AG09319 (cell line): ENCODE measurements around the gene HPCAL1.

Experiments
- DNase-seq: peaks from one replicate; pipeline ENCODE4 v3.0.0-alpha.2; 2010; ENCODE audit warnings: low read depth; ENCODE audit errors: extremely low read depth
- TF ChIP-seq, protein P1 (sequence below): IDR thresholded peaks from 2 replicates; pipeline ENCODE4 v1.5.1; 2011; ENCODE audit warnings: low read depth, mild to moderate bottlenecking, inconsistent platforms, low read length, moderate library complexity

The HPCAL1 gene

GRCh38 chr2:10306901-10307463 lies 4.3 kb downstream of the HPCAL1 start:
- no peak for DNase-seq
- TF ChIP-seq, protein P1, sequence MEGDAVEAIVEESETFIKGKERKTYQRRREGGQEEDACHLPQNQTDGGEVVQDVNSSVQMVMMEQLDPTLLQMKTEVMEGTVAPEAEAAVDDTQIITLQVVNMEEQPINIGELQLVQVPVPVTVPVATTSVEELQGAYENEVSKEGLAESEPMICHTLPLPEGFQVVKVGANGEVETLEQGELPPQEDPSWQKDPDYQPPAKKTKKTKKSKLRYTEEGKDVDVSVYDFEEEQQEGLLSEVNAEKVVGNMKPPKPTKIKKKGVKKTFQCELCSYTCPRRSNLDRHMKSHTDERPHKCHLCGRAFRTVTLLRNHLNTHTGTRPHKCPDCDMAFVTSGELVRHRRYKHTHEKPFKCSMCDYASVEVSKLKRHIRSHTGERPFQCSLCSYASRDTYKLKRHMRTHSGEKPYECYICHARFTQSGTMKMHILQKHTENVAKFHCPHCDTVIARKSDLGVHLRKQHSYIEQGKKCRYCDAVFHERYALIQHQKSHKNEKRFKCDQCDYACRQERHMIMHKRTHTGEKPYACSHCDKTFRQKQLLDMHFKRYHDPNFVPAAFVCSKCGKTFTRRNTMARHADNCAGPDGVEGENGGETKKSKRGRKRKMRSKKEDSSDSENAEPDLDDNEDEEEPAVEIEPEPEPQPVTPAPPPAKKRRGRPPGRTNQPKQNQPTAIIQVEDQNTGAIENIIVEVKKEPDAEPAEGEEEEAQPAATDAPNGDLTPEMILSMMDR, result no peak

DNA sequence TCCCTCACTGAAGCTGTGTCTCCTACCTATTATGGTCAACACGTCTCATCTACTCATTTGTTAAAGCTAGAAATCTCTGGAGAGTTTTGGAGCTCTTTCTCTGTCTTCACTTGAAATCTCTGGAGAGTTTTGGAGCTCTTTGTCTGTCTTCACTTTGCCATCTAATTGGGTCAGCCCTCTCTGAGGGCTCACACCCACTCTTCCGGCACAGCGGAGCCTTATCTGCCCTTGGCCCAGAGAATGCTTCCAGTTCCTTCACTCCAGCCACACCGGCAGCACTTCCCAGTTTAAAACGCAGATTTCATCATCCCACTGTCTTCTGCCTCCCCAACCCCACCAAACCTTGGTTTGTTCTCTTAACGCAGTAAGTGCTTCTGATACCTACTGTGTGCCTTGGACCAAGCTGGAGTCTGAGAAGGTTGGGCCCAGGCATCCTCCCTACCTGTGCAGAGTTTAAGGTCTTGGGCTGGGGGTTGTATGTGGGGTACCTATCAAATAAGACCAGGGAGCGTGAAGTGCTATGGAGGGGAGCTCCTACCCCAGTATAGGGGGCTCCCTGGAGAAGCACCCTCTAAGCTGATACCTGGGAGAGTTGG lies 5.0 kb downstream of the HPCAL1 start:
- no peak for DNase-seq
- TF ChIP-seq, protein P1, result no peak

DNA sequence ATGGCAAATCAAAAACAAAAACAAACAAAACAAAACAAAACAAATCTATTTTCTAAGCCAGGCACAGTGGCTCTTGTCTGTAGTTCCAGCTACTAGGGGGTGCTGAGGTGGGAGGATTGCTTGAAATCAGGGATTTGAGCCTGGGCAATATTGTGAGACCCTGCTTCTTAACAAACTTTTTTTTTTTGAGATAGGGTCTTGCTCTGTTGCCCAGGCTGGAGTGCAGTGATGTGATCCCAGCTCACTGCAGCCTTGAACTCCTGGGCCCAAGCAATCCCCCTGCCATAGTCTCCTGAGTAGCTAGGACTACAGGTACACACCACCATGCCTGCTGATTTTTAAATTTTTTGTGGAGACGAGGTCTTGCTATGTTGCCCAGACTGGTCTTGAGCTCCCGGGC lies 6.2 kb downstream of the HPCAL1 start:
- TF ChIP-seq, protein P1, result no peak
- no peak for DNase-seq

GRCh38 chr2:10309286-10309685 lies 6.6 kb downstream of the HPCAL1 start:
- TF ChIP-seq, protein P1, result no peak
- DNase-seq, result no peak

DNA sequence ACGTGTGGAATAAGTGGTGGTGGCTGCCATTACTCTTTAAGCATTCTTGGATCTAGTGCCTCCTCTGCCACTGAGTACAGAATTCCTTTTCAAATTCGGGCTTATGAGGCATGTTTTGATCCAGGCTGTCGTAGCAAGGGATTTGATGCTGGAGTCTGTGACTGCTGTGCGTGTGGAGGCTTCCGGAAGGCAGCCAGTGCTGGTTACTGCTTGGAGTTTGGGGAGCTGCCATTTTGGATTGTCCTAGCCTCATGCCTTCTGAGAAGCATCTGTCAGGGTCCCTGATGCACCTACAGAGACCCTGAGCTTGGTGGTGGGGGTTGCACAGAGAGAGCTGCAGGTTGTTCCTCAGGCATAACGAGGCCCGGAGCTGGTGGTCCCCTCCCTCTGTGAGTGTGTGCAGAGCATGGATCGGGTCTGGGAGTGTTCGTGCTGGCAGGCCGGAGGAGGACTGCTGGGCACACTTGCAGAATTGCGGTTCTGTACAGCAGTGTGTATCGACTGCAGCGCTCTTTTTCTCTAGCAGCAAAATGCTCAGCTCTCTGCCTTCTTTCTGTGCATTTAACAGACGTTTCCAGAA lies 7.7 kb downstream of the HPCAL1 start:
- TF ChIP-seq, protein P1, result no peak
- DNase-seq, result no peak

DNA sequence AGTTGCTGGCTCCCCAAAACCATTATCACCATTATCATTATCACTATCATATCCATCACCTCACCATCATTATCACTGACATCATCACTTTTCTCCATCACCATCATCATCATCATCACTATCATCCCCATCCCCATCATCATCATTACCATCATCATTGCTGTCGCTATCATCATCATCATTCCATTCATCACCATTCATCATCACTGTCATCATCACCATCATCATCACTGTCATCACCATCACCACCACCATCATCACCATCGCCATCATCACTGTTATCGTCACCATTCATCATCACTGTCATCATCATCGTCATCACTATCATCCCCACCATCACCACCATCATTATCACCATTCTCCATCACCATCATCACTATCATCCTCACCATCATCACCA lies 9.0 kb downstream of the HPCAL1 start:
- TF ChIP-seq, protein P1, result no peak
- no peak for DNase-seq

DNA sequence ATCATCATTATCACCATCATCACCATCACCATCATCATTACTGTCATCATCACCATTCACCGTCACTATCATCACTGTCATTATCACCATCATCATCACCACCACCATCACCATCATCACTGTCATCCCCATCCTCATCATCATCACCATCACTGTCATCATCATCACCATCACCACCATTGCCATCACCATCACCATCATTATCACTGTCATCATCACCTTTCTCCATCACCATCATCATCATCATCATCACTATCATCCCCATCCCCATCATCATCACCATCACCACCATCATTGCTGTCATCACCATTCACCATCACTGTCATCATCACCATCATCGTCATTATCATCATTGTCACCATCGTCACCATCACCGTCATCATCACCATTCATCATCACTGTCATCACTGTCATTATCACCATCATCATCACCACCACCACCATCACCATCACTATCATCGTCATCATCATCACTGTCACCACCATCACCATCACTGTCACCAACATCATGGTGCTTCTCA lies 9.8 kb downstream of the HPCAL1 start:
- DNase-seq, result no peak
- TF ChIP-seq, protein P1, result no peak
